Epithelial cell of esophagus (primary cell): ENCODE measurements around the gene FXYD5.

Source experiments
- DNase-seq: peaks from one replicate; pipeline ENCODE4 v3.0.0; 2010; ENCODE audit warnings: low read depth
- H3K4me3 ChIP-seq: 2 replicates; pipeline ENCODE4 v1.5.1; 2011; ENCODE audit warnings: mild to moderate bottlenecking, low read length, control low read depth
- CTCF ChIP-seq: IDR thresholded peaks from 2 replicates; pipeline ENCODE4 v1.5.1; 2011; ENCODE audit warnings: low read depth, mild to moderate bottlenecking, low read length, control low read depth, inconsistent platforms; ENCODE audit not compliant: insufficient read depth; ENCODE audit errors: missing control alignments

FXYD5 gene

GRCh38 chr19:35174226-35174625 is 19.7 kb downstream of the FXYD5 start:
- no peak for TF ChIP-seq CTCF
- no peak overlapping the region for H3K4me3 ChIP-seq
- no peak for DNase-seq

- TF ChIP-seq CTCF: no peak
- H3K4me3 ChIP-seq: no peak overlapping the region
- DNase-seq: no peak
These were observed 21.6 kb downstream of the FXYD5 start for GRCh38 chr19:35176181-35176570.

- no peak for TF ChIP-seq CTCF
- no peak overlapping the region for H3K4me3 ChIP-seq
- DNase-seq: no peak
These were observed 23.1 kb downstream of the FXYD5 start for GRCh38 chr19:35177377-35178274.

GRCh38 chr19:35178701-35179100 is 24.2 kb downstream of the FXYD5 start:
- no peak overlapping the region for H3K4me3 ChIP-seq
- TF ChIP-seq CTCF: no peak
- DNase-seq: no peak

- TF ChIP-seq CTCF: no peak
- DNase-seq: no peak
- no peak overlapping the region for H3K4me3 ChIP-seq
These were observed 25.3 kb downstream of the FXYD5 start for GRCh38 chr19:35179830-35180229.

GRCh38 chr19:35181387-35181786 is 26.9 kb downstream of the FXYD5 start:
- TF ChIP-seq CTCF: no peak
- no peak overlapping the region for H3K4me3 ChIP-seq
- DNase-seq: no peak

- no peak overlapping the region for H3K4me3 ChIP-seq
- TF ChIP-seq CTCF: no peak
- DNase-seq: no peak
These were observed 29.7 kb downstream of the FXYD5 start for GRCh38 chr19:35184267-35184666.
